Skin of body (tissue), 2 donors: ENCODE results near the gene RPH3AL. TPM values are rescaled to one million over a fixed set of nuclear protein-coding genes. Genes with fewer than 3 reads are reported as not detected.

Experiments used
- DNase-seq: peaks from one replicate; lab custom pipeline; 2025; lab: John Stamatoyannopoulos, UW
- total RNA-seq: library from RNA; depleted of rRNA; stranded (reverse); fragments of >200 nt; gene quantifications from one replicate; pipeline ENCODE4 v1.2.3, GENCODE V29; 2014

Gene RPH3AL, protein sequence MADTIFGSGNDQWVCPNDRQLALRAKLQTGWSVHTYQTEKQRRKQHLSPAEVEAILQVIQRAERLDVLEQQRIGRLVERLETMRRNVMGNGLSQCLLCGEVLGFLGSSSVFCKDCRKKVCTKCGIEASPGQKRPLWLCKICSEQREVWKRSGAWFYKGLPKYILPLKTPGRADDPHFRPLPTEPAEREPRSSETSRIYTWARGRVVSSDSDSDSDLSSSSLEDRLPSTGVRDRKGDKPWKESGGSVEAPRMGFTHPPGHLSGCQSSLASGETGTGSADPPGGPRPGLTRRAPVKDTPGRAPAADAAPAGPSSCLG
- total RNA-seq: 4.8 TPM

DNA sequence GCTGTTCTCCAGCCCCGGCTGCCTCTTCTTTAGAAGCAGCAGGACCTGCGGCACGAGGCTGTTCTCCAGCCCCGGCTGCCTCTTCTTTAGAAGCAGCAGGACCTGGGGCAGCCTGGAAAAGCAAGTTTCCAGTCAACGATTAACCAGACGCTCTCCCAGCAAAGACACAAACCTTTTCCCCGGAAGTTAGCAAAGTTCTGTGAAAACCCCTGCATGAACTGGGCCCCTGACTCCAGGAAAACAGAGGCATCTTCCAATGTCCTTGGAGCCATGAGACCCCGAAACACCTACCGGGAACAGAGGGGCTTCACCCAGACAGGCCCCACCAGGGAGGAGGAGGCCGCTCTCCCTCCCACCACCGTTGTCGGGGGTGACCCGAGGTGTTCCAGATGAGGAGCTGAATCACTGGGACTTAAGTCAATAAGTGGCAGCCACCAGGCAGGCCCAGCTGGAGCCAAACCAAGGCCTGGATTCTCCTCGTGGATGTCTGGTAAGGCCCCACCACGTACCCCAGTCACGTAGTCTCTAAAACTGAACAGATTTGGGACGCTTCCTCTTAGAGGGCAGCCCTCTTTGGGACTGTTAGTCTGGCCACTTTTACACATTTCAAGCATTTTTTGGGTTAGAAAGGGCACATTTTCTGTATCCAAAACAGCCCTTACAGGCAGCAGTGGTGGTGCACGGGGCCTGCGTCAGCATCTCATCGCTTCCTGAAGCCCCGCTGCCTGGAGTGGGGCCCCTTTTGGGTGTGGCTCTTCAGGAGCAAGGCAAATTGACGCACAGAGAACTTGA is at the start of gene RPH3AL:
TSS of gene RPH3AL (minus strand) at position 387 of the 792 bp plus-strand sequence. CDS start 25,264 bp downstream, outside the sequence.
- DNase-seq: peak; percentile 47

DNA sequence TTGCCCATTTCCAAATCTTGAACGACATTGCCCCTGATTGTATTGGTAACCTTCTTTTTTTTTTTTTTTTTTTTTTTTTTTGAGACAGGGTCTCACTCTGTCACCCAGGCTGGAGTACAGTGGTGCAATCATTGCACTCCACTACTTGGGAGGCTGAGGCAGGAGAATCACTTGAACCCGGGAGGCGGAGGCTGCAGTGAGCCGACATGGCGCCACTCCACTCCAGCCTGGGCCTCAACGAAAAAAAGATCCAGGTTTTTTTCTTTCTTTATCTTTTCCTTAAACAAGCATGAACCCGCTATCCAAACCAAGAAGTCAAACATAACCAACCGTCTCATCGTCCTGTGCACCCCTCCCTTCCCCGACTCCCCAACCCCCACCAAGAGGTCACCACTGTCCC is 47.6 kb upstream of the RPH3AL start:
- DNase-seq: no peak

DNA sequence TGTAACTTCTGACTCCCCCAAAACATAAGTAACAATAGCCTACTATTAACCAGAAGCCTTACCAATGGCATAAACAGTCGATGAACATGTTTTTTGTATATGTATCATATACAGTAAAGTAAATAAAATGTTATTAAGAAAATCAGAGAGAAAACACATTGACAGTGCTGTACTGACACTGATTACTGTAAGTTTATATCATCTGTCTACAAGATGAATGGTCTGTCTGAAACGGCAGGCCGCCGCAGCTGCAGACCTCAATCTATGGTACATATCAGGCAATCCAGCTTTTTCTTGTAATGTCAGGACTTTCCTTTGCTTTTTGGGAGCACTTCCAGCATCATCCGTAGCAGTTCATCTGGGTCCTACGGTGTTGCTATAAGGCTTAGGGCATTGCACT is 44.2 kb upstream of the RPH3AL start:
- DNase-seq: no peak

DNA sequence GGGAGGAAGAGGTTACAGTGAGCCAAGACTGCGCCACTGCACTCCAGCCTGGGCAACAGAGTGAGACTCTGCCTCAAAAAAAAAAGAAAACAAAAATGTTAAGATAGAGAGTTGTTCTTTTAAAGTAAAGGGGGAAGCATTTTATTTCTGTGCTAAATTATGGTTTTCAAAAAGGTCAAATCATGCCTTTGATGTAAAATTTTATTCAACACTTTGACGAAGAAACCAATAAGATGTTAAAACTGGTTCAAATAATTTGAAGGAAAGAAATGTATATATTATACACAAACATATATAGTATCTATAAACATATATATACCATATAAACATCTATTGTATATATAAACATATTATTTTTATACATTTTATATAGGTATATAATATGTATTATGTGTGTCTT is 43.4 kb upstream of the RPH3AL start:
- no peak for DNase-seq

DNA sequence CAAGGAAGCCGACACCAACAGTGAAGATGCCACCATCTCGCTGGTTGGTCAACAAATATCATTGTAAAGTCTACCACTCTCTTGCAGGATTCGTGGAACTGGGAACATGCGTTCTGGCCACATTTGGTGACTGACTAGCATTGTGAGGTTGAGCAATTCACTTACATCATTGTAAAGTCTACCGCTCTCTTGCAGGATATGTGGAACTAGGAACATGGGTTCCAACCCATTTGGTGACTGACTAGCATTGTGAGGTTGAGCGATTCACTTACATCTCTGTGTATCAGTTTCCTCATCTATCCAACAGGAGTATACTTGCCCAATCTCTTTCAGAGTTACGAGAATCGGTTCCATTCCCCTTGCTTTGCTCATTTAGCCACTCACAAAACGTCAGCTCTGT is 42.6 kb upstream of the RPH3AL start:
- DNase-seq: no peak

DNA sequence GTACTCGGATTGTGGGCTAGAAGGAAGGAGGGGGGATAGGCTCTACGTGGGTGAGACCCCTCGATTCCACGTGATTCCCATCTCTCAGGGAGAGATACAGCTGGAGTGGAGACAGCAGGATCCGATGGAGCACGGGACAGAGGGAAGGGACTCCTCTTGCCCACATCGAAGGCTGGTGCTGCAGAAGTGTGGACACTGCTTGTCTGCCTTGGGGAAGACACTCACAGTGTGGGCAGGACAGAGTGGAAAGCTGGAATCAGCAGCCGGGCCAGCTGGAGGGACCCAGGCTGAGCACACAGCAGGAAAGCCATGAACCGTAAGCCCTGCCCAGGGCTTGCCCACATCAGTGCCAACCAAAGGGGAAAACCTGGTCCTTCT is 42.1 kb upstream of the RPH3AL start:
- no peak for DNase-seq

DNA sequence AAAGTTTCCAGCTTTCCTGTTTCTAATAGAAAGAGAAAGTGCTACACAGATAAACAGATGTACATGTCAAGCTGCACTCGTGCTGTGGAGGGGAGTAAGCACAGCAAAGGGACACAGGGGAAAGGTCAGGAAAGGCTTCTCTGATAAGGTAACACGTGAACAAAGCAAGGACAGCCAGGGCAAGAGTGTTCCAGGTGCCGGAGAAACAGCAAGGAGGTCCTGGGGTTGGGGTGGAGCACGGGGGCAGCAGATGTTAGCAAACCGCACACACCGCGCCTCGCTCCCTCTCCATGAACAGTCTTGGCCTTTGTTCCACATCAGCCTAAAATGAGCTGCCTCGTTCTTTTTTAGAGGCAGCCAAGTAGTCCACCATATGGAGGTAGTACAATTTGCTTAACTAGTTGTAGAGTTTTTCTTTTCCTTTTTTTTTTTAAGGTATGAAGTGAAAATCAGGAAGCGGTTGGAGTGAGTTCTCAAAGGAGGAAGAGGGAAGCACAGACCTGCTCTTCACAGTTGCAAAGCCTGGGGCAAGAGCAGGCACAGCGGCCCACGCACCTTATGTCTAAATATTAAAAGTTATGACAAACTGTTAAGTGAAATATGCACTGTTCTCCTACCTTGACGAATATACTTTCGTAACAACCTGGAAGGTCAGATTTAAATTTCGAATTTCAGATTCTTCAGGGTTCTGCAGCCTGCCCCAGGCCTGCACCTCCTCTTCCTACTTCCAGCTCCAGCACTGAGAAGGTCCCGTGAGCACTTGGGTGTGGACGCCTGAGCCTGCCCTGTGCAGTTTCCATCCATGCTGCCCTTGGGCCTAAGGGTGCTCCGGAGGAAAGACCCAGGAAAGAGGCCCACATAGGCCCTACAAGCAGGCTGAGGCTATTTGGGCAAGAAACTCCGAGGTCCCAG is 41.5 kb upstream of the RPH3AL start:
- no peak for DNase-seq

DNA sequence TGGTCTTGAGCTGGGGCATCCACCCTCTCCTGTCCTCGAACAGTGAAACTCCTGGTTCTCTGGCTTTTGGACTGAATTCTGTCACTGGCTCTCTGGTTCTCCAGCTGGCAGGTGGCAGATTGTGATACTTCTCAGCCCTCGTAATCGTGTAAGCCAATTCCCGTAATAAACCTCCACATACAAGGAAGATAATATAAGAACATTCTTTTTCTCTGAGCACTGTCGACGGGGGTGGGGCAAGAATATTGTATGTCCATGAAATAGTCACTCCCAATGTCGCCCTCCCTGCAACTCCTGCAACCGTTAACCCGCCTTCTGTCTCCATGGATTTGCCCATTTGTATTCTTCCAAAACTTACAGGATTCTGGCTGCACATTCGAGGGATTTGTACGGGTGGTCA is 39.2 kb upstream of the RPH3AL start:
- DNase-seq: no peak

DNA sequence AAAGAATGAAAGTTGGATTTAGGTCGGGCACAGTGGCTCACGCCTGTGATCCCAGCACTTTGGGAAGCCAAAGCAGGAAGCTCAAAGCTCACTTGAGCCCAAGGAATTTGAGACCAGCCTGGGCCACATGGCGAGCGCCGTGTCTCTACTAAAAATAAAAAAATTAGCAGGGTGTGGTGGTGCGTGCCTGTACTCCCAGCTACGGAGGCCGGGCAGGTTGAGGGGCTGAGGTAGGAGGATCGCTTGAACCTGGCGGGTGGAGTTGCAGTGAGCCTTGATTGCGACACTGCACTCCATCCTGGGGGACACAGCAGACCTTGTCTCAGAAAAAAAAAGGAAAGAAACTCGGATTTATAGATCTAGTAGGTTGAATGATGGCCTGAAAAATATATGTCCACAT is 37.4 kb upstream of the RPH3AL start:
- no peak for DNase-seq

DNA sequence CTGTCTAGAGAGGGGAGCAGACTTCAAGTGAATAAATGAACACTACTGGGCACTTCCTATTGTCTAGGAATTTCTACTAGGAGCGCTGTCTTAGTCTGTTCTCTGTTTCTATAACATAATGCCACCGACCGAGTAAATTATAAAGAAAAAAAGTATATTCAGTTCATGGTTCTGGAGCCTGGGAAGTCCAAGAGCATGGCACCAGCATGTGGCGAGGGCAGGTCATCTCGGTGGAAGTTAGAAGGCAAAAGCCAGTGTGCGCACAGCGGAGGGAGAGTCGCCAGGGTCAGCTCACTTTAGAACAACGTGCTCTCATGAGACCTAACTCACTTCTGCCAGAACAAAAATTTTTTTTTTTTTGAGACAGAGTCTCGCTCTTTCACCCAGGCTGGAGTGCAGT is 35.5 kb upstream of the RPH3AL start:
- no peak for DNase-seq

DNA sequence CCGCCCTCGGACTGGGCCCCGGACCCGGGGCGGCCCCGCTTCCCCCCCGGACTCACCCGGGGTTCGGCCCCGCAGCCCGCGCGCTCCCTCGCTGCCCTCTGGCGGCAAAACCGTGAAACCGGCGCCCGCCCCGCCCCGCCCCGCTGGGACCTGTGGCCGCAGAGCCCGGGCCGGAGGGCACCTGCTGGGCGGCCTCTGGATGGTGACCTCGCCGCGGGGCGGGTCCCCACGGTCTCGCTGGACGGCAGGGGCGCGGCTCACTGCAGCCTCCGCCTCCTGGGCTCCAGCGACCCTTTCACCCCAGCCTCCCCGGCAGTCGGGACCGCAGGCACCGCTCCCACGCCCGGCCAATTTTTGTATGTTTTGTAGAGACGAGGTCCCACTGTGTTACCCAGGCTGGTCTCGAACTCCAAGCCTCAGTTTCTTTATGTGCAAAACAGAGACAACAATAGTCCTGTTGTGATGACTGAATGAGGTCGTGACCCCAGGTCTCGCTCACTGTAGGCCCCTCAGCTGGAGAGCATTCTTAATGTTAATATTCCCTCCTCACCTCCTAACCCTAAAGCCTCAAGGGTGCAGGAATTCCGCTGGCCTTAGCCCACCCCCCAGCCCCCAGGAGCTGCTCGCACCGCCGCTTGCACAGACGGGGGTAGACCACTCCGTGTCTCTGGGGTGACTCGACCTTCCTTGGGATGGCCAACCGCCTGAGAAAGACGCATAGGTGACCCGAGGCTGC is 33.7 kb upstream of the RPH3AL start:
- no peak for DNase-seq

DNA sequence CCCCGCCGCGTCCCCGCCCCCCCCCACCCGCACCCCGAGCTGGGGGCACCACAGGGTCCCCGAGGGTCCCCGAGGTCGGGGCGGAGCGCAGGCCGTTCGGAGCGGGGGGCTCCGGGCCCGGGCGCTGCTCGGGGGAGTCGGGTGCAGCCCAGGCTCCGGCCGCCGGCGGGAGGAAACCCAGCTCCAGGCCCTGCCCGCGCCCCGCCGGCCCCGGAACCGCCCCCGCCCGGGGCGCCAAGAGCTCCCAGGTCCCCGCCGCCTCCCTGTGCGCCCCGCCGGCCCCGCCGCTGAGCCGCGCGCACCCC is 33.2 kb upstream of the RPH3AL start:
- no peak for DNase-seq

DNA sequence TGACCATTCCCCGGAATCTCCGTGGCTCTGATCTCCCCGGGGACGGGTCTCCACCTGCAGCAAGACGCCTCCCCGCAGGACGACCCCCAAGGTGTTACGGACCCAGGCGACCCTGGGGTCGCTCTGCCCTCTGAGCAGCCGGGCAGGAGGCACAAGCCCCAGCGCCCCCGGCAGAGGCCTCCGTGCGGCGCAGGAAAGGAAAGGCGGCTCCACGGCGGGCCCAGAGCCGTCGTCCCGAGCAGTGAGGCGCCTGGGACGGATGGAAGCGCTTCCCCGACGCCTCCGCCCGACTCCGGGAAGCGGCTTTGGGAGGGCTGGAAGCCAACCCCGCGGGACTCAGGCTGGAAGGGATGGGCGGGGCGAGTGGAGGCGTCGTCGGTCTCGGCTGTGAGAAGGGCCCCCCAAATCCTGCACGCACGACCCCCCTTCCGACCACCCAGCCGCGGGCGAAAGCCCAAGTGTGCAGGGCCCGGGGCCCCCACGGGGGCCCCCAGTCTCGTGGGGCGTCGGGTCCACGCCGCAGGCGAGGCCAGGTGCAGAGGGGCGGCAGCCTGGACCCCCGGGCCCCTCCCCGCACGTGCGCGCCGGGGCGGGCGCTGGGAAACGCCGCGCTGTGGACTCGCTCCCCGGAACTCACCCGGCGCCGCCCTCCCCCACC is 32.7 kb upstream of the RPH3AL start:
- DNase-seq: no peak

DNA sequence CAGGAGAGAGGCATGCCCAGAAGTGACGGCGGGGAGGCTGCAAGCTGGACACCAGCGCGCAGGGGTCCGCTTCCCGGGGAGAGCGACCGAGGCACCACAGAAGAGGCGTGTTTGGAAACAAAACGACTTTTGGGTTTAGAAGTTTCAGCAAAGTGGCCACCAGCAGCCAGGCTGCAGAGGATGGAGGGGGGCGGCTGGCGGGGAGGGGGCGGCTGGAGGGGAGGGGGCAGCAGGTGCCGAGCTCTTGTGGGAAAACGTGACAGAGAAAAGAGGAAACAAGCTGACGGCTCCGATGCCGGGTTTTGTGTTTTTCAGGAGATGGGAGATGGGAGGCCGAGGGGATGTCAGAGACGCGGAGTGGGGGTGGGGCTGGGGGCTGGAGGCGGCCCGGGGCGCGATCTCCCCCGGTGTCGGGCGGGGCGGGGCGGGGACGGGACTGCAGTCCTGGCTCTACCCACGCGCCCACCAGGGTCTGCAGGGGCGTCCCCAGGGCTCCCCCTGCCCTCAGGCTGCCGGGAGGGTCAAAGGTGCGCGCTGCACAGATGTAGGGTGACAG is 32.1 kb upstream of the RPH3AL start:
- DNase-seq: no peak

DNA sequence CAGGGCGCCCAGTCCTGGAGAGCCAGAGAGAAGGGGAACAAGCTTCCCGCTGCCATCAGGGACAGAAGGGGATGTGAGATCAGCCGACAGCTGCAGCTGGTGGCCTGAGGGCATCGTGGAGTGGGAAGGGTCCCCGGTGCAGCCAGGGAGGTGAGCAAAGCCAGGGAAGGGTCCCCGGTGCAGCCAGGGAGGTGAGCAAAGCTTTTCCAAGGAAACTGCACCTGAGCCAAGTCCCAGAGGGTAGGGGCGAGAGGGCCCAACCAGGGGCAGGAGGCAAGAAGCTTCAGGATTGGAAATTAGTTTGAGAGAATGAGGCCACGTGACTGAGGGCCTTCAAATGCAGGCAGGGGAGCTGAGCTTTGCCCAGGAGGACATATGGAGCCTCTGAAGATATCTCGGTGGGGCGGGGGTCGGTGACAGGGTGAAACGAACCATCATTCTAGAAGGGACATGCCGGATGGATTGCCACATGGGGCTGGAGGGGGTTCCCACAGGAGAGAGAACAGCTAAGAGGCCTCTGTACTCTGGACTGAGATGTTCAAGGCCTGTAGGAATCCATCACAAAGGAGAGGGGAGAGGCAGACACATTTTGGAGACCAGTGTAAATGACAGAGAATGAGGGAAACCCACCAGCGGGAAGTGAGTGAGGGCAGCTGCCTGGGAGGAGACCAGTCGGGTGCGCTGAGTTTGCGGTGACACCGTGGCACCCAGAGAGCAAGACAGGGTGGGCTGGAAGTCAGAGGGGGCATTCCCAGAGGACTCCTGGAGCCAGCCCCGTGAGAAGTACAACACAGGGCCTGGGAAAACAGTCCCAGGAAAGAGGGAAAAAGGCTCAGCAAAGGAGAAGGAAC is 31.4 kb upstream of the RPH3AL start:
- no peak for DNase-seq

DNA sequence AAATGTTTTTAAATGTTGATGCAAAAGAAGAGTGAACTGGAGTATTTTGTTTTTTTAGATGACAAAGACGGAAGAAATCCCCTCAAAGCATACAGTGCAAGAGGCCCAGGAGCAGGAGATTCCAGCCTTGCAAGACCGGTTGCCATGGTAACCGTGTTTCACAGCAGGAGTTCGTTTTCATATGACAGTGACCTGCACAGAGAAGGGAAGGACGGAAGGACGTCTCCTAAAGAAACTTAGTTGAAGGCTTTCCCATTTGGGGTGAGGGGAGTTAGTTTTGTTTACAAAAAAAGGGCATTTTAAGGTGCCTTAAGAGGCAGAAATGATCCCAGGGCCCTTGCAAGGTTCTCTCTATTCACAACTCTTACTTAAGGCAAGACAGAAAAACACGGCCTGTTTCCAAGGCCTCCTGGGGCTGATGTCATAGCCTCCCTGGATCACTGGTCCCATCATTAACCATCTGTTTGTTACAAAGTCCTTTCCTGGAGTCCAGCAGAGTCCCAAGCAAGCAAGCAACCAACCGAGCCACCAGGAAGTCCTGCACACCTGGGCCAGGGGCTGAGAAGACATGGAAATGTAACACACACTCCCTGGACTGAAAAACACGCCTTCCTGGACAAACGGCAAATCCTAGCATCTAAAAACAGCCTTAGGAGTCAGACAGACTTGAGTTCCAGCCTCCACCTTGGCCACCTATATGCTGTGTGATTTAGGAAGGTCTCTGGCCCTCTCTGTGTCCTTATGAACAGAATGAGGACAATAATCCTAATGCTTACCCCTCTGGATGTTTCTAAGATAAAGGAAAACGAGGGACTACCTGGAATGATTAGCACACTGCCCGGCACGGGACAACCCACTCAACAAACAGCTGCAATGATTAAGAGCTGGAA is 30.3 kb upstream of the RPH3AL start:
- DNase-seq: peak; percentile 56

DNA sequence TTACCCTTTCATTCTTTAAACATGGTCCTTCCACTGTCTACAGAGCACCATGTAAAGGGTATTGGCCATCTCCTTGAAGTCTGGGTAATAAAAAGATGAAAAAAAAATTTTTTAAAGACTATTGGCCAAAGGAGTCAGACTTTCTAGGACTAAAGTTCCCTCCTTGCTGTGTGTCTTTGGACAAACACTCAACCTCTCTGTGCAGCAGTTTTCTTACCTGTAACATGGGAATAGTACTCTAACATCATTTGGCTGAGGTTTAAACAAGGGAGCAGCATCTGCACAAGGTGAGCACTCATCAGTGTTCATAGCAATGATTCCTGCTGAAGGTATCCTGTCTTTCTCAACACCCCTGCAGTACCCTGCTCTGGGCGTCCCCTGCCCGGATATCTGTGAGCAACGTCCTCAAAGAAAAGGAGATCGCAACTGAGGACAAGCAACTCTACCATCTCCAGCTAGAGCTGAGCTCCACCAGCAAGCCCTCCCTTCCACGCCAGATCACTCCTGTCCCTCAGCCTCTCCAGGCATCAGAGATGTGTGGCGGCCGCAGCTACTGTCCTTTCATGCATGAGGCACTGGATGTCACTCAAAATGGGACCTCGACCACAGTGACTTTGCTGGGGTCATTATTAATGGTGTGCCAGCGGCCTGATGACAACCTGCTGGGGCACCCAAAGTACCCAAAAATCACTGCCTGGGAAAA is 29.5 kb upstream of the RPH3AL start:
- DNase-seq: no peak

DNA sequence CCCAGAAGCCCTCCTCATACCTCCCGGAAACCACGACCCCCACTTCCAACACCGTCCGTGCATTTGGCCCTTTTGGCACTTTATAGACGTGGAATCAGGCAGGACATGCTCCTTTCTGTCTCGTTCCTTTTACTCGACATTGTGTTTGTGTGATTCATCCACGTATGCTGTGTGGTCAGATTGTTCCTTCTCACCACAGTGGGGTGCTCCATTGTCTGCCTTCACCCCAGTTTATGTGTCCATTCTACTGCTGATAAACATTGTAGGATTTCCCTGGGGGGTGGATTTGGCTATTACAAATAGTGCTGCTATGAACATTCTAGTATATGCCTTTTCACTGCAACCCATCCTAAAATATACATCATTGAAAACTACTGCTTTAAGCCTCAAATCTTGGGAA is 28.9 kb upstream of the RPH3AL start:
- DNase-seq: no peak
